CD4-positive, alpha-beta T cell (primary cell): ENCODE measurements around the gene RAB8A. TPM values are rescaled to one million over a fixed set of nuclear protein-coding genes. Genes with fewer than 3 reads are reported as not detected.
"Not testable (repeated sequence)": the region's sequence is repeated elsewhere in the genome, so short reads cannot be mapped to it uniquely, and the experiment has no call there.

Experiments used
- ATAC-seq: fragments of 200-7000 bp; cut with Tn5 transposase; one replicate; pipeline ENCODE4 v1.10.0; 2022; ENCODE audit warnings: mild to moderate bottlenecking; ENCODE audit not compliant: poor library complexity
- CTCF ChIA-PET: fragments of 350-600 bp; sonication (Branson Sonifier 250); formaldehyde crosslinking; loops from one replicate; lab custom pipeline; 2021; ENCODE audit warnings: antibody characterized with exemption, inconsistent platforms; lab: Charles Lee
- POLR2A ChIA-PET: fragments of 350-600 bp; sonication (Branson Sonifier 250); formaldehyde crosslinking; loops from one replicate; lab custom pipeline; 2021; ENCODE audit warnings: antibody characterized with exemption, inconsistent platforms; lab: Charles Lee
- DNase-seq, 14 experiments: peaks; one replicate each; pipeline ENCODE4 v3.0.0-alpha.2; 2013 to 2020; ENCODE audit warnings: mixed read lengths in 2 of 14
- H3K27ac ChIP-seq, 2 donors: one replicate each; pipeline versions ENCODE4 v1.5.1 to v1.7.0; 2013; ENCODE audit warnings: low read length in 2 of 2, low read depth in 1 of 2, mild to moderate bottlenecking in 1 of 2
- H3K27me3 ChIP-seq, 2 experiments: 1 replicate in 1 of 2; 2 replicates in 1 of 2; pipeline versions ENCODE4 v1.6.1 to v1.7.0; 2013; ENCODE audit warnings: low read length in 2 of 2, control low read depth in 1 of 2, mild to moderate bottlenecking in 1 of 2, moderate library complexity in 1 of 2; ENCODE audit not compliant: insufficient read depth in 2 of 2, control insufficient read depth in 1 of 2
- H3K36me3 ChIP-seq: one replicate; pipeline ENCODE4 v1.6.1; 2013; ENCODE audit warnings: low read length, control low read depth; ENCODE audit not compliant: insufficient read depth
- H3K4me1 ChIP-seq: one replicate; pipeline ENCODE4 v1.6.1; 2013; ENCODE audit warnings: low read length, control low read depth; ENCODE audit not compliant: insufficient read depth
- H3K4me3 ChIP-seq: one replicate; pipeline ENCODE4 v1.5.1; 2013; ENCODE audit warnings: mild to moderate bottlenecking, low read length, moderate library complexity
- H3K9me3 ChIP-seq, 2 experiments: 1 replicate in 1 of 2; 2 replicates in 1 of 2; pipeline versions ENCODE4 v1.6.1 to v1.7.0; 2013; ENCODE audit warnings: low read length in 2 of 2, mild to moderate bottlenecking in 2 of 2, control low read depth in 1 of 2, moderate library complexity in 1 of 2; ENCODE audit not compliant: control insufficient read depth in 1 of 2, insufficient read depth in 1 of 2
- H3K27ac Mint-ChIP-seq: one replicate; pipeline ENCODE4 v1.8.0; 2020; ENCODE audit warnings: mixed read lengths
- H3K27me3 Mint-ChIP-seq: one replicate; pipeline ENCODE4 v1.8.0; 2021; ENCODE audit warnings: mixed read lengths
- H3K36me3 Mint-ChIP-seq: one replicate; pipeline ENCODE4 v1.8.0; 2021; ENCODE audit warnings: low read depth, mixed read lengths
- H3K4me1 Mint-ChIP-seq: one replicate; pipeline ENCODE4 v1.8.0; 2021; ENCODE audit warnings: low read depth, mixed read lengths
- H3K4me3 Mint-ChIP-seq: one replicate; pipeline ENCODE4 v1.8.0; 2020; ENCODE audit warnings: mild to moderate bottlenecking, mixed read lengths
- H3K9me3 Mint-ChIP-seq: one replicate; pipeline ENCODE4 v1.8.0; 2020; ENCODE audit warnings: mixed read lengths
- intact Hi-C, 2 experiments: fragments of 100-400 bp; cut with DNase I in 1 of 2; cut with micrococcal nuclease in 1 of 2; formaldehyde crosslinking; loops; one replicate each; pipeline versions ENCODE4 v1.15.1 to v1.9.0; 2023 to 2025; cut with DNase I, micrococcal nuclease
- total RNA-seq, 174 experiments: library from RNA in 2 of 174; stranded (reverse) in 2 of 174; gene quantifications; one replicate each; pipeline ENCODE4 v1.2.3 and lab custom pipeline; 2021 to 2026
- TF ChIP-seq, protein P1 (sequence below): fragments of 200-600 bp; IDR thresholded peaks from one replicate; pipeline ENCODE4 v1.8.0; 2022; ENCODE audit warnings: antibody characterized with exemption, mild to moderate bottlenecking

The RAB8A gene
- total RNA-seq, 2 experiments from 2014 or later, result 74.9 to 79.0 TPM

DNA sequence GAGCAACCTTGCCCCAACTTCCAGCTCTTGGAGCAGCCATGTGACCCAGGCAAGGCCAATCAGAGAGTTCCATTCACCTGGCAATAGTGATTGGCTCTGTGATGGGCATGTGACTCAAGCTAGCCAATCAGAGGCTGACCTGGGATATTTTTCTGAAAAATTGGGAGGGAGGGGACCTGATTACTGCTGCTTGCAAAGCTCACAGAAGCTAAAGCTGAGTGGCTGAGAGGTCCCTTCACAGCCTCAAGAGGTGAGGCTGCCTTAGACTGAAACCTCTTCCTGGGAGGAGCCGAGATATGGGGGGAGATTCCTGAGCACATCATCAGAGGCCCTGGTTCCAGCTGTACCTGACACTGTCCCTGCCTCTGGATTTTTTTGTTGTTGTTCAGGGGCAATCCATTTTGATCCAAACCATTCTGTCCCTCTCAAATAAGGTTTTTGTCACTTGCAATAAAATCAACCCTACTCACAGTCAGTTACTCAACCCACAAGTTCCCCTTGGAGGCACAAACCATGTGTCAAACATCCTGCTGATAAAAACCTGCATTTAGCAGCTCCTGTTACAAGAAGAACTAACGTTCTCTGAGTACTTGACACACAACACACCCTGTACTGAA, 56.9 kb downstream of the RAB8A start:
- Histone ChIP-seq H3K27ac (no peak overlapping the region), H3K9me3 (peaks cover 0 to 4% of the 10 kb centered on the region in 2 experiments), H3K4me3 (no peak overlapping the region), H3K4me1 (peaks cover 5% of the 10 kb centered on the region), H3K36me3 (no peaks in the 10 kb centered on the region), H3K27me3 (no peaks in the 10 kb centered on the region)
- TF ChIP-seq, protein P1, sequence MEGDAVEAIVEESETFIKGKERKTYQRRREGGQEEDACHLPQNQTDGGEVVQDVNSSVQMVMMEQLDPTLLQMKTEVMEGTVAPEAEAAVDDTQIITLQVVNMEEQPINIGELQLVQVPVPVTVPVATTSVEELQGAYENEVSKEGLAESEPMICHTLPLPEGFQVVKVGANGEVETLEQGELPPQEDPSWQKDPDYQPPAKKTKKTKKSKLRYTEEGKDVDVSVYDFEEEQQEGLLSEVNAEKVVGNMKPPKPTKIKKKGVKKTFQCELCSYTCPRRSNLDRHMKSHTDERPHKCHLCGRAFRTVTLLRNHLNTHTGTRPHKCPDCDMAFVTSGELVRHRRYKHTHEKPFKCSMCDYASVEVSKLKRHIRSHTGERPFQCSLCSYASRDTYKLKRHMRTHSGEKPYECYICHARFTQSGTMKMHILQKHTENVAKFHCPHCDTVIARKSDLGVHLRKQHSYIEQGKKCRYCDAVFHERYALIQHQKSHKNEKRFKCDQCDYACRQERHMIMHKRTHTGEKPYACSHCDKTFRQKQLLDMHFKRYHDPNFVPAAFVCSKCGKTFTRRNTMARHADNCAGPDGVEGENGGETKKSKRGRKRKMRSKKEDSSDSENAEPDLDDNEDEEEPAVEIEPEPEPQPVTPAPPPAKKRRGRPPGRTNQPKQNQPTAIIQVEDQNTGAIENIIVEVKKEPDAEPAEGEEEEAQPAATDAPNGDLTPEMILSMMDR, result no peak
- Mint-ChIP-seq H3K27ac (no peak overlapping the region), H3K27me3 (no peaks in the 10 kb centered on the region), H3K4me1 (no peaks in the 10 kb centered on the region), H3K4me3 (no peak overlapping the region), H3K9me3 (no peaks in the 10 kb centered on the region), H3K36me3 (no peaks in the 10 kb centered on the region)
- ChIA-PET POLR2A (interaction anchor here (0.9 kb wide), 1 partner anchor 25 kb away, joined by 3 read pairs; the partner anchor contains the start of gene HSH2D), CTCF (interaction anchor here (1.2 kb wide), 1 partner anchor 106 kb away, joined by 3 read pairs; no protein-coding TSS in a partner anchor)
- DNase-seq (peak in 1 of 14 experiments; percentile 39), ATAC-seq (no peak)
- intact Hi-C loops, result no loop called here

DNA sequence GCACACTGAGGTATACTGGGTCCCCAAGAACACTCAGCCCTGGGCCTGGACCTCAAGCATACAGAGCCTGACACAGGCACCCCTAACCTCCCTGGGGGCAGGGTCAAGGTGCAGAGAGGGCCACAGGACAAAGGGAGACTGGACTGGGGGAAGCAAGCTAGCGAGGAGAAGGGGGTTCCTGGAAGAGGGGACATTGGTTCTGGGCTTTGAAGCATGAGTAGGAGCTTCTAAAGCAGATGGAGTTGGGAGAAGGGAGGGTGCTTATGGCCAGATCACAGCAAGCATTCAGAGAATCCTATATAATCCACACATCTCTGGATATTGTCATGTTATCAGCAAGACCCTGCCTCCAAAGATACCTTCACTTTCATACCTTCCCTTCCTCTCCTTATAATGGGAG, 58.4 kb downstream of the RAB8A start:
- H3K9me3 ChIP-seq, result peaks cover 0 to 7% of the 10 kb centered on the region in 2 experiments
- ChIA-PET POLR2A (no interaction called here), CTCF (no interaction called here)
- no peak for DNase-seq
- Mint-ChIP-seq H3K9me3 (no peaks in the 10 kb centered on the region), H3K27ac (no peak overlapping the region), H3K4me1 (no peaks in the 10 kb centered on the region), H3K36me3 (no peaks in the 10 kb centered on the region), H3K4me3 (no peak overlapping the region), H3K27me3 (no peaks in the 10 kb centered on the region)
- TF ChIP-seq, protein P1, result no peak
- no peak overlapping the region for H3K4me3 ChIP-seq
- no peaks in the 10 kb centered on the region for H3K36me3 ChIP-seq
- H3K27ac ChIP-seq, result no peak overlapping the region
- intact Hi-C loops, result loop anchor here in 1 of 2 experiments (5.0 kb wide), 1 partner anchor 43 kb away; no protein-coding TSS in a partner anchor
- no peak for ATAC-seq
- peaks cover 5% of the 10 kb centered on the region for H3K4me1 ChIP-seq
- H3K27me3 ChIP-seq, result no peaks in the 10 kb centered on the region

DNA sequence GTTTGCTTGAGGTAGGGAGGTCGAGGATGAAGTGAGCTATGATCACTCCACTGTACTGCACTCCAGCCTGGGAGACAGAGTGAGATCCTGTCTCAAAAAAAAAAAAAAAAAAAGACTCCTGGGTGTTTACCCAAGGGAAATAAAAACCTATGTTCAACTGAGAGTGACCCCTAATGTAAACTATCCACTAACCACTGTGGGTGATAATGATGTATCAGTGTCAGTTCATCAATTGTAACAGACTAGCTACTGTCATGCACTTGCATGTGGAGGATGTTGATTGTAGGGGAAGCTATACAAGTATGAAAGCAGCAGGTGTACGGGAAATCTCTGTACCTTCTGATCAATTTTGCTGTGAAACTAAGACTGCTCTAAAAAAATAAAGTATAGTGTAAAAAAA, 64.3 kb downstream of the RAB8A start:
- Mint-ChIP-seq H3K4me1 (no peaks in the 10 kb centered on the region), H3K27ac (no peak overlapping the region), H3K4me3 (no peak overlapping the region), H3K36me3 (no peaks in the 10 kb centered on the region), H3K9me3 (no peaks in the 10 kb centered on the region), H3K27me3 (no peaks in the 10 kb centered on the region)
- Histone ChIP-seq H3K27ac (no peak overlapping the region), H3K4me3 (no peak overlapping the region), H3K9me3 (peaks cover 0 to 10% of the 10 kb centered on the region in 2 experiments), H3K27me3 (no peaks in the 10 kb centered on the region), H3K36me3 (no peaks in the 10 kb centered on the region), H3K4me1 (no peaks in the 10 kb centered on the region)
- POLR2A ChIA-PET, result no interaction called here
- CTCF ChIA-PET, result no interaction called here
- ATAC-seq, result no peak
- intact Hi-C loops, result no loop called here
- no peak for DNase-seq
- TF ChIP-seq, protein P1, result no peak

DNA sequence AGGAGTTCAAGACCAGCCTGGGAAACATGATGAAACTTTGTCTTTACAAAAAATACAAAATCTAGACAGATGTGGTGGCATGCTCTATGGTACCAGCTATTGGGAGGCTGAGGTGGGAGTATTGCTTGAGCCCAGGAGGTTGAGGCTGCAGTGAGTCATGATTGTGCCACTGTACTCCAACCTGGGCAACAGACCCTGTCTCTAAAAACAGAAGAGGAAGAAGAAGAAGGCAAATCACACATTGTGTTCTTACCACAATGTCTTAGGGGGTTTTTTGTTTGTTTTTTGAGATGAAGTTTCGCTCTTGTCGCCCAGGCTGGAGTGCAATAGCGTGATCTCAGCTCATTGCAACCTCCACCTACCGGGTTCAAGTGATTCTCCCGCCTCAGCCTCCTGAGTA, 67.2 kb downstream of the RAB8A start:
- POLR2A ChIA-PET, result interaction anchor here (0.7 kb wide), 1 partner anchor 109 kb away, joined by 3 read pairs; no protein-coding TSS in a partner anchor
- H3K4me1 Mint-ChIP-seq, CTCF ChIA-PET: not testable (repeated sequence)

More for the DNA sequence above, 67.2 kb downstream of the RAB8A start:
- H3K27me3 ChIP-seq, H3K4me3 ChIP-seq, DNase-seq, H3K27ac Mint-ChIP-seq, H3K9me3 Mint-ChIP-seq, H3K36me3 Mint-ChIP-seq, intact Hi-C loops, H3K36me3 ChIP-seq, H3K27me3 Mint-ChIP-seq, H3K4me3 Mint-ChIP-seq, H3K27ac ChIP-seq, ATAC-seq: not testable (repeated sequence)
- Histone ChIP-seq H3K4me1 (peaks cover 11% of the 10 kb centered on the region), H3K9me3 (peaks cover 0 to 10% of the 10 kb centered on the region in 2 experiments)
